ENCODE data around the gene TESK2.
"Not testable (repeated sequence)": the region's sequence is repeated elsewhere in the genome, so short reads cannot be mapped to it uniquely, and the experiment has no call there.

TESK2 gene

GRCh38 chr1:45498279-45498678 is 7.3 kb upstream of the TESK2 start:
- no peaks in the 10 kb centered on the region for H3K36me3 Mint-ChIP-seq
- H3K27me3 Mint-ChIP-seq, result no peaks in the 10 kb centered on the region
- peak overlapping the region; percentile 94 for H3K4me3 Mint-ChIP-seq
- DNase-seq (ENCODE audit: low spot score in 2 of 2) (no peak), ATAC-seq (ENCODE audit: low read depth) (no peak)
- H3K9me3 Mint-ChIP-seq, result no peaks in the 10 kb centered on the region
- H3K4me1 Mint-ChIP-seq, result peaks cover 19% of the 10 kb centered on the region
- H3K27ac Mint-ChIP-seq, result no peak overlapping the region

GRCh38 chr1:45493116-45493697 is 2.2 kb upstream of the TESK2 start:
- H3K4me1 Mint-ChIP-seq, result peaks cover 15% of the 10 kb centered on the region
- H3K27ac Mint-ChIP-seq, result no peak overlapping the region
- ATAC-seq (ENCODE audit: low read depth), result no peak
- no peaks in the 10 kb centered on the region for H3K9me3 Mint-ChIP-seq
- no peaks in the 10 kb centered on the region for H3K27me3 Mint-ChIP-seq
- H3K4me3 Mint-ChIP-seq, result no peak overlapping the region
- H3K36me3 Mint-ChIP-seq, result peaks cover 2% of the 10 kb centered on the region
- peak; percentile 53 to 56 for DNase-seq (ENCODE audit: low spot score in 2 of 2)

GRCh38 chr1:45492691-45493090 is 1.7 kb upstream of the TESK2 start:
- H3K36me3 Mint-ChIP-seq, result peaks cover 4% of the 10 kb centered on the region
- H3K9me3 Mint-ChIP-seq, result no peaks in the 10 kb centered on the region
- H3K4me1 Mint-ChIP-seq, result peaks cover 17% of the 10 kb centered on the region
- no peak overlapping the region for H3K27ac Mint-ChIP-seq
- ATAC-seq (ENCODE audit: low read depth) (no peak), DNase-seq (ENCODE audit: low spot score in 2 of 2) (no peak)
- H3K4me3 Mint-ChIP-seq, result no peak overlapping the region
- no peaks in the 10 kb centered on the region for H3K27me3 Mint-ChIP-seq

GRCh38 chr1:45491487-45492260 is 711 bp upstream of the TESK2 start:
- no peak overlapping the region for H3K4me3 Mint-ChIP-seq
- DNase-seq (ENCODE audit: low spot score in 2 of 2) (no peak), ATAC-seq (ENCODE audit: low read depth) (no peak)
- H3K9me3 Mint-ChIP-seq, result no peaks in the 10 kb centered on the region
- no peak overlapping the region for H3K27ac Mint-ChIP-seq
- H3K4me1 Mint-ChIP-seq, result peaks cover 22% of the 10 kb centered on the region
- H3K27me3 Mint-ChIP-seq, result no peaks in the 10 kb centered on the region
- H3K36me3 Mint-ChIP-seq, result peaks cover 4% of the 10 kb centered on the region

- Mint-ChIP-seq H3K36me3 (peaks cover 7% of the 10 kb centered on the region), H3K4me3 (no peak overlapping the region), H3K9me3 (no peaks in the 10 kb centered on the region), H3K27ac (no peak overlapping the region), H3K4me1 (peaks cover 22% of the 10 kb centered on the region), H3K27me3 (no peaks in the 10 kb centered on the region)
- no peak for ATAC-seq (ENCODE audit: low read depth)
- no peak for DNase-seq (ENCODE audit: low spot score in 2 of 2)
These were observed 790 bp downstream of the TESK2 start for GRCh38 chr1:45490121-45490625.

GRCh38 chr1:45489379-45489778 is 1.6 kb downstream of the TESK2 start:
- DNase-seq (ENCODE audit: low spot score in 2 of 2); H3K4me3 Mint-ChIP-seq; H3K27ac Mint-ChIP-seq; H3K27me3 Mint-ChIP-seq; H3K36me3 Mint-ChIP-seq; ATAC-seq (ENCODE audit: low read depth); H3K9me3 Mint-ChIP-seq: not testable (repeated sequence)
- H3K4me1 Mint-ChIP-seq, result peaks cover 22% of the 10 kb centered on the region

- no peaks in the 10 kb centered on the region for H3K27me3 Mint-ChIP-seq
- H3K36me3 Mint-ChIP-seq, result peaks cover 7% of the 10 kb centered on the region
- ATAC-seq (ENCODE audit: low read depth) (no peak), DNase-seq (ENCODE audit: low spot score in 2 of 2) (no peak)
- H3K27ac Mint-ChIP-seq, result no peak overlapping the region
- H3K4me3 Mint-ChIP-seq, result no peak overlapping the region
- no peaks in the 10 kb centered on the region for H3K9me3 Mint-ChIP-seq
- peaks cover 22% of the 10 kb centered on the region for H3K4me1 Mint-ChIP-seq
These were observed 2.1 kb downstream of the TESK2 start for GRCh38 chr1:45488666-45489377.

GRCh38 chr1:45485949-45486348 is 5.0 kb downstream of the TESK2 start:
- Mint-ChIP-seq H3K4me1 (peaks cover 18% of the 10 kb centered on the region), H3K27ac (no peak overlapping the region), H3K36me3 (peaks cover 7% of the 10 kb centered on the region), H3K4me3 (no peak overlapping the region), H3K27me3 (no peaks in the 10 kb centered on the region), H3K9me3 (no peaks in the 10 kb centered on the region)
- DNase-seq (ENCODE audit: low spot score in 2 of 2) (no peak), ATAC-seq (ENCODE audit: low read depth) (no peak)

- no peak for ATAC-seq (ENCODE audit: low read depth)
These were observed 11.8 kb downstream of the TESK2 start for GRCh38 chr1:45479039-45479748.

GRCh38 chr1:45478121-45478814 is 12.7 kb downstream of the TESK2 start:
- H3K27ac Mint-ChIP-seq, result peak overlapping the region; percentile 6
- no peaks in the 10 kb centered on the region for H3K36me3 Mint-ChIP-seq
- no peaks in the 10 kb centered on the region for H3K9me3 Mint-ChIP-seq
- no peak for DNase-seq (ENCODE audit: low spot score in 2 of 2)
- H3K27me3 Mint-ChIP-seq, result no peaks in the 10 kb centered on the region
- no peak for ATAC-seq (ENCODE audit: low read depth)
- H3K4me1 Mint-ChIP-seq, result peaks cover 14% of the 10 kb centered on the region
- H3K4me3 Mint-ChIP-seq, result no peak overlapping the region

More at GRCh38 chr1:45479039-45479748, 11.8 kb downstream of the TESK2 start:
- no peak overlapping the region for H3K4me3 Mint-ChIP-seq
- no peaks in the 10 kb centered on the region for H3K9me3 Mint-ChIP-seq
- no peak for DNase-seq (ENCODE audit: low spot score in 2 of 2)
- H3K27me3 Mint-ChIP-seq, result no peaks in the 10 kb centered on the region
- no peaks in the 10 kb centered on the region for H3K36me3 Mint-ChIP-seq
- H3K27ac Mint-ChIP-seq, result no peak overlapping the region
- peaks cover 8% of the 10 kb centered on the region for H3K4me1 Mint-ChIP-seq

GRCh38 chr1:45477646-45478045 is 13.3 kb downstream of the TESK2 start:
- no peak for ATAC-seq (ENCODE audit: low read depth)
- no peak for DNase-seq (ENCODE audit: low spot score in 2 of 2)
- Mint-ChIP-seq H3K4me1 (peaks cover 18% of the 10 kb centered on the region), H3K27me3 (no peaks in the 10 kb centered on the region), H3K36me3 (no peaks in the 10 kb centered on the region), H3K9me3 (no peaks in the 10 kb centered on the region), H3K27ac (peak overlapping the region; percentile 6), H3K4me3 (no peak overlapping the region)

GRCh38 chr1:45474194-45474593 is 16.8 kb downstream of the TESK2 start:
- H3K4me1 Mint-ChIP-seq, result peaks cover 34% of the 10 kb centered on the region
- H3K27me3 Mint-ChIP-seq, H3K27ac Mint-ChIP-seq: not testable (repeated sequence)

GRCh38 chr1:45473302-45473701 is 17.7 kb downstream of the TESK2 start:
- ATAC-seq (ENCODE audit: low read depth) (peak; percentile 52), DNase-seq (ENCODE audit: low spot score in 2 of 2) (no peak)
- H3K36me3 Mint-ChIP-seq, result peaks cover 2% of the 10 kb centered on the region
- no peak overlapping the region for H3K4me3 Mint-ChIP-seq
- H3K9me3 Mint-ChIP-seq, result no peaks in the 10 kb centered on the region
- H3K4me1 Mint-ChIP-seq, result peaks cover 34% of the 10 kb centered on the region
- no peaks in the 10 kb centered on the region for H3K27me3 Mint-ChIP-seq
- H3K27ac Mint-ChIP-seq, result peak overlapping the region; percentile 41

More at GRCh38 chr1:45474194-45474593, 16.8 kb downstream of the TESK2 start:
- H3K4me3 Mint-ChIP-seq; DNase-seq (ENCODE audit: low spot score in 2 of 2); H3K36me3 Mint-ChIP-seq; ATAC-seq (ENCODE audit: low read depth); H3K9me3 Mint-ChIP-seq: not testable (repeated sequence)
